ENCODE measurements around the gene ADARB2.
"Not testable (repeated sequence)": the region's sequence is repeated elsewhere in the genome, so short reads cannot be mapped to it uniquely, and the experiment has no call there.

ADARB2 gene

DNA sequence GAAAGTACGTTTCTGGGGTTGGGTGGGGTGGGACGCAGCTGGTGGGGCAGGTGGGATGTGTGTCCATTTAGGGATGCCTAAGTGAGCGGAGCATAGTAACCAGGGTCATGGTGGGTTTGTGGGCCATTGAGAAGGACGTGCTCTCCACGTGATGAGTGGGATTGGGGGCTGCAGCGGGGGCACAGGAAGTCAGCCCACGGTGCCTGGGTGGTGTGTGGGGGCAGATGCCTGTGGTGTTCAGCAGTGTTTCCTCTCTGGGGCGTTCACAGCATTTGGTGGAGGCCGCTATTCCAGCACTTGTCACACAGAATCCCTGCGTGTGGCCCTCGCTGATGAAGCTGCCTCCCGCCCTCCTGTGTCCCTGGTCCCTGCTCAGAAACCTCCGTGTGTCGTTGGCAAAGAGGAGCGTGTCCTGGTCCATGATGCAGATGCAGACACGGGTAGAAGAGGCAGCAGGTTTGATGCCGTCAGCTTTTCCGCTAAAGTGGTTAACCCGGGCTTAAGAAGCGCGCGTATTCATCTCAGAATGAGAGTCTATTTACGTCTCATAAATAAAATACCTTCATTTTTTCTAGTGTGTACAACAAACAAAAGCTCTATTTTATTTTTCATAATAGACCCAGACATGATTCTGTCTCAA is 274.2 kb downstream of the ADARB2 start:
- no peak for DNase-seq (ENCODE audit: low read depth)

DNA sequence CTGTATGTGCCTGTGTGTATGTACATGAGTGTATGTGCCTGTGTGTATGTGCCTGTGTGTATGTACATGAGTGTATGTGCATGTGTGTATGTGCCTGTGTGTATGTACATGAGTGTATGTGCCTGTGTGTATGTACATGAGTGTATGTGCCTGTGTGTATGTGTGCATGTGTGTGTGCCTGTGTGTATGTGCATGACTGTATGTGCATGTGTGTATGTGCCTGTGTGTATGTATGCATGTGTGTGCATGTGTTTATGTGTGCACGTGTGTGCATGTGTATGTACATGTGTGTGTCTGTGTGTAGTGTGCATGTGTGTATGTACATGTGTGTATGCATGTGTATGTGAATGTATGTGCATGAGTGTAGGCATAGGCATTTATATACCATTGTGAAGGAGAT is 274.8 kb downstream of the ADARB2 start:
- DNase-seq (ENCODE audit: low read depth): no peak

DNA sequence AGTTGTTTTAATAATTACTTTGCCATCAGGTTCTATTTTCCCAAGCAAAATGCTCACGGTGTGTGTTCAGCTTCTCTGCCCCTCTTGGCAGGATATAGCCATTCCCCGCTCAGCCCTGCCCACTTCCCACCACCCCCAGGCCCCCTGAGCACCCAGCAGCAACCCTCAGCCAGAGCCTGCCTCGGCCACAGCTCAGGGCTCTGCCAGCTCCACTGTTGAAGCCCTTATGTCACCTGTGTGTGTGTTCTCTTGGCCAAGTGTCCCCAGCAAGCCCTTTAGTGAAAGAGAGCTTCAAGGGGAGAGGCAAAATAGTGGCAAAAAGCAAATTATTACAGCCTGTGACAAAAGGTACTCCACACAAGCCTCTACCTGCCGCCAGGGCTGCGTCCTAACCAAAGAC is 275.3 kb downstream of the ADARB2 start:
- DNase-seq (ENCODE audit: low read depth): no peak

- DNase-seq (ENCODE audit: low read depth): no peak
These were observed 276.3 kb downstream of the ADARB2 start for GRCh38 chr10:1461016-1461415.

GRCh38 chr10:1459664-1460063 is 277.7 kb downstream of the ADARB2 start:
- DNase-seq (ENCODE audit: low read depth): not testable (repeated sequence)

- DNase-seq (ENCODE audit: low read depth): no peak
These were observed 282.4 kb downstream of the ADARB2 start for GRCh38 chr10:1454951-1455350.

DNA sequence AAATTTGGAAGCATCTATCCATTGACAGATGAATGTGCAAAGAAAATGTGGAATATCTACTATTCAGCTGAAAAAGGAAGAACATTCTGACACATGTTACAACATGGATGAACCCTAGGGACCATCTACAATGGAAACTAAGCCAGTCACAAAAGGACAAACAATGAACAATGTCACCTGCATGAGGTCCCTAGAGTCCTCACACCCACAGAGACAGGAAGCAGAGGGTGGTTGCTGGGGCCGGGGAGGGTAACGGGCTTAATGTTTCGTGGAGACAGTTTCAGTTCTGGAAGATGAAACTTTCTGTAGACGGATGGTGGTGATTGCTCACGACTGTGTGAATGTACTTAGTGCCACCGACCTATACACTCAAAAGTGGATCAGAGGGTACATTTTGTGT is 282.9 kb downstream of the ADARB2 start:
- no peak for DNase-seq (ENCODE audit: low read depth)

GRCh38 chr10:1452777-1453176 is 284.5 kb downstream of the ADARB2 start:
- no peak for DNase-seq (ENCODE audit: low read depth)

DNA sequence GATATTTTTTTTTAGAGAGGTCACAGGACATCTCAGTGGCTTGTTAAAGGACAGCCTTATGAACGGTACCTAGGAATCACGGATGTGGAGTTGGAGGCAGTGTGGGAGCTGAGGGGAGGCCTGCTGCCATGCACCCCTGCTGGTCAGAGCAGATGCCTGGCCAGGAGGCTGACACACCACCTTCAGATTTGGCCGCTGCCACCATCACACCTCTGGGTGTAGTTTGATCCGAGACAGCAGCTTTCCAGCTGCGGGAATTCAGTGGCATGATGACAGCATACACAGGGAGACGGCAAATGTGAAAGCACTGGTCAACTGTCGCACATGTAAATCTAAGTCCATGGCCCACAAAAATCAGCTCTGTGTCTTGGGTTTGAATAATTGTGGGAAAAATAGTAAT is 285.4 kb downstream of the ADARB2 start:
- no peak for DNase-seq (ENCODE audit: low read depth)

DNA sequence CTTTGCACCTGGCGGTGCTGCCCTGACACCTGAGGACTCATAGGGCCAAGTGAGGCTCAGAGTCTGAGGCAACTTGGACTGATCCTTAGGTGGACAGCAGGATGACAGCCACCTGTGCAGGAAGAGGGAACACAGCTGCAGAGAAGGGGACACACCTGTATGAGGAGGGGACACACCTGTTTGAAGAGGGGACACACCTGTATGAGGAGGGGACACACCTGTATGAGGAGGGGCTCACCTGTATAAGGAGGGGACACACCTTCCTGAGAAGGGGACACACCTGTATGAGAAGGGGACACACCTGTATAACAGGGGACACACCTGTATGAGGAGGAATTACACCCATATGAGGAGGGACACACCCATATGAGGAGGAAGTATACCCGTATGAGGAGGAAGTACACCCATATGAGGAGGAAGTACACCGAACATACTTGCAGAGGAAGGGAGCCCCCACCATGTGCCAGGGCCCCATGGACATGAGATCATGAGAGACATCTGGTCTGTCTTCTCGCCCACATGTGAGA is 285.9 kb downstream of the ADARB2 start:
- DNase-seq (ENCODE audit: low read depth): no peak

GRCh38 chr10:1449572-1450205 is 287.6 kb downstream of the ADARB2 start:
- no peak for DNase-seq (ENCODE audit: low read depth)

- DNase-seq (ENCODE audit: low read depth): no peak
These were observed 288.3 kb downstream of the ADARB2 start for GRCh38 chr10:1449021-1449420.

GRCh38 chr10:1448252-1448930 is 288.9 kb downstream of the ADARB2 start:
- no peak for DNase-seq (ENCODE audit: low read depth)

- DNase-seq (ENCODE audit: low read depth): no peak
These were observed 292.5 kb downstream of the ADARB2 start for GRCh38 chr10:1444826-1445225.

- DNase-seq (ENCODE audit: low read depth): no peak
These were observed 296.4 kb downstream of the ADARB2 start for GRCh38 chr10:1440897-1441296.

GRCh38 chr10:1434912-1435692 is 302.2 kb downstream of the ADARB2 start:
- no peak for DNase-seq (ENCODE audit: low read depth)

GRCh38 chr10:1434202-1434601 is 303.1 kb downstream of the ADARB2 start:
- DNase-seq (ENCODE audit: low read depth): no peak

GRCh38 chr10:1432161-1432560 is 305.2 kb downstream of the ADARB2 start:
- no peak for DNase-seq (ENCODE audit: low read depth)

- DNase-seq (ENCODE audit: low read depth): no peak
These were observed 306.1 kb downstream of the ADARB2 start for GRCh38 chr10:1431229-1431628.

GRCh38 chr10:1427521-1428186 is 309.7 kb downstream of the ADARB2 start:
- DNase-seq (ENCODE audit: low read depth): not testable (repeated sequence)

- no peak for DNase-seq (ENCODE audit: low read depth)
These were observed 310.5 kb downstream of the ADARB2 start for GRCh38 chr10:1426786-1427185.

GRCh38 chr10:1425879-1426278 is 311.4 kb downstream of the ADARB2 start:
- no peak for DNase-seq (ENCODE audit: low read depth)
